CD4-positive, alpha-beta T cell treated with Interleukin-12 subunit alpha and Interleukin-12 subunit beta, for 1 hour (primary cell): ENCODE results near the gene PNPLA8.
A peak's percentile ranks its signal among the peaks of the same experiment; 100 is the strongest.
"Not testable (repeated sequence)": the region's sequence is repeated elsewhere in the genome, so short reads cannot be mapped to it uniquely, and the experiment has no call there.

Source experiments
- DNase-seq: peaks from one replicate; pipeline ENCODE4 v3.0.0-alpha.2; 2020

The PNPLA8 gene, protein sequence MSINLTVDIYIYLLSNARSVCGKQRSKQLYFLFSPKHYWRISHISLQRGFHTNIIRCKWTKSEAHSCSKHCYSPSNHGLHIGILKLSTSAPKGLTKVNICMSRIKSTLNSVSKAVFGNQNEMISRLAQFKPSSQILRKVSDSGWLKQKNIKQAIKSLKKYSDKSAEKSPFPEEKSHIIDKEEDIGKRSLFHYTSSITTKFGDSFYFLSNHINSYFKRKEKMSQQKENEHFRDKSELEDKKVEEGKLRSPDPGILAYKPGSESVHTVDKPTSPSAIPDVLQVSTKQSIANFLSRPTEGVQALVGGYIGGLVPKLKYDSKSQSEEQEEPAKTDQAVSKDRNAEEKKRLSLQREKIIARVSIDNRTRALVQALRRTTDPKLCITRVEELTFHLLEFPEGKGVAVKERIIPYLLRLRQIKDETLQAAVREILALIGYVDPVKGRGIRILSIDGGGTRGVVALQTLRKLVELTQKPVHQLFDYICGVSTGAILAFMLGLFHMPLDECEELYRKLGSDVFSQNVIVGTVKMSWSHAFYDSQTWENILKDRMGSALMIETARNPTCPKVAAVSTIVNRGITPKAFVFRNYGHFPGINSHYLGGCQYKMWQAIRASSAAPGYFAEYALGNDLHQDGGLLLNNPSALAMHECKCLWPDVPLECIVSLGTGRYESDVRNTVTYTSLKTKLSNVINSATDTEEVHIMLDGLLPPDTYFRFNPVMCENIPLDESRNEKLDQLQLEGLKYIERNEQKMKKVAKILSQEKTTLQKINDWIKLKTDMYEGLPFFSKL

DNA sequence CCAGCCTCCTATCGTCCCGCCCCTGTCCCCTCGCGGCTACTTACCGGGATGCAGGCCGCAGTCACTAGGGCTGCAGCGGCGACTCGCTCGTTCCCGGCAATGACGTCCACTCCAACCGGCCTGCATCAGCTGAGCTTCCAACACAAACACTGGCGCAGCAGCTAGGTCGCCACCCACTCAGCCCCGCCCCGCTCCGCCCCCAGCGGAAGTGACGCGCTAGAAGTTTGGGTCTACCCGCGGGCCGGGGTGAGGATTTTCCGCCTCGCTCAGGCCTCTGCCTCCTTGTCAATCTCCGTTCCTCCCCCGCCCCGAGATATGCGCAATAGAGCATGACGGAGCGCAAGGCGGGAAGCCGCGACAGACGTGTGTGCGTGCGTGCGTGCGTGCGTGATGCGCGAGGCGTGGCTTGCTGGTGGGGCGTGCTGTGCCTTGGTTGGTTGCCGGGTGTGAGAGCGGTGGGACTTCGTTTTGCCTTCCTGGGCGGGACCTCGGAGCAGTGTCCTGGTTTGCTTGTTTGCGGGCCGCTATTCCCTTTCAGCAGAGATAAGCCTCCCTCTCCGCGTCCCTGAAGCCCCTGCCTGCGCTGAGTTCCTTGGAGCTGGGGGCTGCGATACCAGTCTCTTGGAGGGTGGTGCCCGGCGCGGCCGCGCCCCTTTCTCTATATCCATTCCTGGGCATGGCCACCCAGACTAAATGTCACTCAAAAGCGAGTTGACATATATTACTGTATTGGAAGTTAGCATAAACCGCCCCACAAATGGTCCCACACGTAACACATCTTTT, at the start of gene PNPLA8:
TSS of gene PNPLA8 (minus strand) at position 151 of the 783 bp plus-strand sequence. CDS start 10,644 bp downstream, outside the sequence.
- DNase-seq = peak; percentile 100

DNA sequence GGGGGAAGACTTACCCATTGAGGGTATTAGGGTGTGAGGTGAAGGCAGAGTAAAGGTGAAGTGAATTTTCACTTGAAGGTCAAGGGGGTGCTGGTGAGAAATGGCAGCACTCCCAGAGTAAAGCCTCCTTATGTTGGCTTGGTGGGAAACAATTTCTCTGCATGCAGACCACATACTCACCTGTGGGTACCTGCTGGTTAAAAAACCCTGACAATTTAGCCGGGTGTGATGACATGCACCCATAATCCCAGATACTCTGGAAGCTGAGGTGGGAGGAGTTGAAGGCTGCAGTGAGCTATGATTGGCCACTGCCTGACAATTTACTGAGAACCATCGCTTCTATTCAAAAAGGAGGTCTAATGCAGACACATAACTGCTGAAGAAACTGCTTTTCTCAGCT, 49.2 kb upstream of the PNPLA8 start:
- DNase-seq = no peak

GRCh38 chr7:108572480-108572879, 46.5 kb upstream of the PNPLA8 start:
- no peak for DNase-seq

DNA sequence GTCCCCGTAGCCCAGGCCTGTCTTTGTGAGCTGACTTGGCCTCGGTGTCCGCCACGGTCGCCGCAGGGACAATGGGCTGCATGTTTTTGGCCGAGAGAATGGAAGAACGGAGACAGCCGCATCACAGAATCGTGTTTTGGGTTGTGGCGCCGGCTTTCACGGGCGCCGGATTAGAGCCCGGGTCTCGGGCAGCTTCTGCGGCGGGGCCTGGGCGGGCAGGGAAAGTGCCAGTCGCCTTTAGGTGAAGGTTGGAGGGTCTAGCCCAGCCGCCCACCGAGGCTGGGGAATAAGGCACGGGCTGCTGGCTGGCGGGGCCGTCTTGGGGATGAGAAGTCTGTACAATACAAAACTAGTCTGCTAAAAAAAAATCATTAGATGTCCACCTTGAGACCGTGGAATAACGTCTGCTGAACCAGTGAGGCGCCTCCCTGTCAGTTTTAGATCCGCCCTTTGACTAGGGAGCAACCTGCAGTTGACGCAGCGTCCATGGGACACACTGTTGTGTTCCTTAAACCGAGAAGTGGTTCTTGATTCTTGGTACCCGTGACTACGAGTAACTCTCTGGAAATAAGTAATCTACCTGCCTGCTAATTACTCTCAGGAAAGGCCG, 44.3 kb upstream of the PNPLA8 start:
- DNase-seq = peak; percentile 49

DNA sequence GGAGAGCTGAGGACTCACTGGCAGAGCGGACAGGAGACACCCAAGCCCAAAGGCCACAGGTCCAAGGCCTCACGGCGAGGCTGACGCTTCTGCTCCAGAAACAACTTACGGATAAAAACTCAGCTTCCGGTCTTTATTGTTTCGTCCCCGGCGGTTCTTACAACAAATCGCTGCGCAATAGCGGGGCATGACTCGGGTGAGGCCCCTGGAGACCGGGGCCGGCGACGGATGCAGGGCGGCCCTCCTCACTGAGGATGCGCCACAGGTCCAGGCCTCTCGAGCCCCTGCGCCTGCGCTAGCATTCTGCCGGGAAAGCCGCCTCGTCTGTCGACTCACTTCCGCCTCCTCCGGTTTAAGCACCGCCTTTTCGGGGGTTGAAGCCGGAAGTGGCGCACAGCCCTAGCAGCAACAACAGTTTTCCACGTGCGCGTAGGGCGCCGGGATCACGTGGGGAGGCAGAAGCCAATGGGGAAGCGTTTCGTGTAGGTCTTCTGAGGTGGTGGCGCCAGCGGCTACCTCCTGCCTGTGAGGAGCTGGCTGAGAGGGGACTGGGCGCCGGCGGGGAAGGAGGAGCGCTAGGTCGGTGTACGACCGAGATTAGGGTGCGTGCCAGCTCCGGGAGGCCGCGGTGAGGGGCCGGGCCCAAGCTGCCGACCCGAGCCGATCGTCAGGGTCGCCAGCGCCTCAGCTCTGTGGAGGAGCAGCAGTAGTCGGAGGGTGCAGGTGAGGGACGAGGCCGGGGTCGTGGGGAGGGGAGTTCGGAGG, 43.6 kb upstream of the PNPLA8 start, which contains the start of the genes DNAJB9 and THAP5:
TSS of gene DNAJB9 (plus strand) at position 494 of the 765 bp plus-strand sequence. CDS start 1,853 bp downstream, outside the sequence.
TSS of gene THAP5 (minus strand) at position 326 of the 765 bp plus-strand sequence. CDS start at position 189, 137 bp downstream.
- peak; percentile 100 for DNase-seq

DNA sequence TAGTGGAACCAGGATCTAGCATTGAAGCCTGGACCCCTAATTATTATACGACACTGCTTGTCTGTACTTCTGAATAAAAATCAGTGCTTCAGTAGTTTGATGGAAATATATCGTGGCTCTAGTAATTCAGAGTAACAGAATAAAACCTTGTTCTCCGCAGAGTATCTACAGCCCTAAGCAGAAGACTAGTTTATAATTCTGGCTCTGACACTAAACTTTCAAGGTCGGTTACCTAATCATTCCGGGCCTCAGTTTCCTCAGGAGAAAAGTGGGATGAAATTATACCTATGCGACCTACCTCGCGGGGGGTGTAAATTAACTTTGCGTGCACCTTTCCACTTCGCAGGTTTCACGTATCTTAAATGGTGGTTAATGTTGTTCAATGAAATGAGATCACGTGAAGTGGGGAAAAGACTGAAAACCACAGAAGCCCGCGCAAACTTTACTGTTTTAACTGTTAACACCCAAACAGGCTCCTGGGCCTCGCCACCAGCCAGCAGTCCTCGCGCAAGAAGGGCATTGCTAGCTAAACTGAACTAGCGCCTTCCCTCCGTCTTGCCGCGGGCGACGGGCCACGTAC, 43.0 kb upstream of the PNPLA8 start:
- no peak for DNase-seq

GRCh38 chr7:108565987-108566386, 40.1 kb upstream of the PNPLA8 start:
- no peak for DNase-seq

- no peak for DNase-seq
Measured at GRCh38 chr7:108561047-108561619, 35.2 kb upstream of the PNPLA8 start.

GRCh38 chr7:108559253-108559652, 33.3 kb upstream of the PNPLA8 start:
- no peak for DNase-seq

DNA sequence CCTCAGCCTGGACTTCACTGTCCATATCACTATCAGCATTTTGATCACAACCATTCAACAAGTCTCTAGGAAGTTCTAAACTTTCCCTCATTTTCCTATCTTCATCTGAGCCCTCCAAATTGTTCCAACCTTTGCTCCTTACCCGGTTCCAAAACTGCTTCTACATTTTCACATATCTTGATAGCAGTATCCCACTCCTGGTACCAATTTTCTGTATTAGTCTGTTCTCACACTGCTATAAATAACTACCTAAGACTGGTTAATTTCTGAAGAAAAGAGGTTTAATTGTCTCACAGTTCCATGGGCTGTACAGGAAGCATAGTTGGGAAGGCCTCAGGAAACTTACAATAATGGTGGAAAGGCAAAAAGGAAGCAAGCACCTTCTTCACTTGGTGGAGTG, 31.7 kb upstream of the PNPLA8 start:
- DNase-seq = no peak

DNA sequence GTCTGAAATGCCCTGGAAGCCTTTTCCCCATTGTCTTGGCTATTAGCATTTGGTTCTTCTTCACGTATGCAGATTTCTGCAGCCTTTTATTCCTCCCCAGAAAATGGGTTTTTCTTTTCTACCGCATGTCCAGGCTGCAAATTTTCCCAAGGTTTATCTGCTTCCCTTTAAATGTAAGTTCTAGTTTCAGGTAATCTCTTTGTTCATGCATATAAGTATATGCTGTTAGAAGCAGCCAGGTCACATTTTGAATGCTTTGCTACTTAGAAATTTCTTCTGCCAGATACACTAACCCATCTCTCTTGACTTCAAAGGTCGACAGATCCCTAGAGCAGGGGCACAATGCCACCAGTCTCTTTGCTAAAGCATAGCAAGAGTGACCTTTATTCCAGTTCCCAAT, 31.3 kb upstream of the PNPLA8 start:
- DNase-seq = no peak

DNA sequence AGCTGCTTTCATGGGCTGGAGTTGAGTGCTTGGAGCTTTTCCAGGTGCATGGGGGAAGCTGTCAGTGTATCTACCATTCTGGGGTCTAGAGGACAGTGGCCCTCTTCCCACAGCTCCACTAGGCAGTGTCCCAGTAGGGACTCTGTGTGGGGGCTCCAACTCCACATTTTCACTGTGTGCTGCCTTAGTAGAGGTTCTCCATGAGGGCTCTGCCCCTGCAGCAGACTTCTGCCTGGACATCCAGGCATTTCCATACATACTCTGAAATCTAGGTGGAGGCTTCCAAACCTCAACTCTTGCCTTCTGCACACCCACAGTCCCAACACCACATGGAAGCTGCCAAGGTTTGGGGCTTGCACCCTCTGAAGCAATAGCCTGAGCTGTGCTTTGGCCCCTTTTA, 30.7 kb upstream of the PNPLA8 start:
- not testable (repeated sequence) for DNase-seq

DNA sequence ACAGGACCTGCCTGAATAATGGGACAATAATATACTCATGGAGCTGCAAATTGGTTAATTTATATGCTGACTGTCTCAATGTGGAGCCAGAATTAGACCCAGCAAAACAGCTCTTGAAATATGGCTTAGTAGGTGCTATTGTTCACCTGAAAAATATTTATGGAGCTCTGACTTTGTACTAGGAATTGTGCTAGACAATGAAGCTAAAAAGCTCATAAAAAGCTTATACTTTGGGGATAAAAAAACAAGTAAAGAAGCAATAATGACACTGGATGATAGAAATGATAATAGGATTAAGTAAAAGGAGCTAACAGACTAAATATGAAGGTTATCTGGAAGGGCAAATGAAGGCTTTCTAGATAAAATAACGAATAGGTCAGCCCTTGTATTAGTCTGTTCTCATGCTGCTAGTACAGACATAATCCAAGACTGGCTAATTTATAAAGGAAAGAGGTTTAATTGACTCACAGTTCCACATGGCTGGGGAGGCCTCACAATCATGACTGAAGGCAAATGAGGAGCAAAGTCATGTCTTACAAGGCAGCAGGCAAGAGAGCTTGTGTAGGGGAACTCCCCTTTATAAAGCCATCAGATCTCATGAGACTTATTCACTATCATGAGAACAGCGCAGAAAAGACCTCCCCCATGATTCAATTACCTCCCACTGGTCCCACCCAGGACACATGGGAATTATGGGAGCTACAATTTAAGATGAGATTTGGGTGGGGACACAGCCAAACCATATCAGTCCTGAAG, 22.4 kb upstream of the PNPLA8 start:
- not testable (repeated sequence) for DNase-seq

DNA sequence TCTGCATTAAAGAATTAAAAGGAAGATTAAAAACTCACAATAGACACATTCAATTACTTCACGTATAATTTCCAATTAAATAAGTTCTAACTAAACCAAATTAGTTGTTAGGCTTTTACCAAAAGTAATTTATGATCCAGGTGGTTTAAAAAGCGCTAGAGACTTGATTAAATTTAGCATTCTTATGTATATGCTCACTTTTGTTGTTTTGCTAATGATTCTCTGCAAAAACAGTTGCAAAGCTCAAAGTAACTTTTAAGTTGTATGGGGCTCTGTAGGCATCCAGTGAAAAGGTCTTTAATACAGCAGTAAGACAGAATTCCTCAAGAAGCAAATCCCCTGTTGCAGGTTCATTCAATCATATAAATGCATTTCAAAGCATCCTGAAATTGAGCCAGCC, 15.5 kb upstream of the PNPLA8 start:
- DNase-seq = no peak

DNA sequence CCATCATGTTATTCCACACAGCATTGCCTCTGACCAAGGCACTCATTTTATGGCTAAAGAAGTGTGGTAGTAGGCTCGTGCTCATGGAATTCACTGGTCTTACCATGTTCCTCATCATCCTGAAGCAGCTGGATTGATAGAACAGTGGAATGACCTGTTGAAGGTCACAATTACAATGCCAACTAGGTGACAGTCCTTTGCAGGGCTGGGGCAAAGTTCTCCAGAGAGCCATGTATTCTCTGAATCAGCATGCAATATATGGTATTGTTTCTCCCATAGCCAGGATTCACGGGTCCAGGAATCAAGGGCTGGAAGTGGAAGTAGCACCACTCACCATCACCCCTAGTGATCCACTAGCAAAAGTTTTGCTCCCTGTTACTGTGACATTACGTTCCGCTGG, 12.8 kb upstream of the PNPLA8 start:
- not testable (repeated sequence) for DNase-seq

- DNase-seq = not testable (repeated sequence)
Measured at GRCh38 chr7:108538236-108538635, 12.3 kb upstream of the PNPLA8 start.

- DNase-seq = no peak
Measured at GRCh38 chr7:108537229-108537628, 11.3 kb upstream of the PNPLA8 start.

GRCh38 chr7:108535744-108536143, 9.8 kb upstream of the PNPLA8 start:
- DNase-seq = no peak

DNA sequence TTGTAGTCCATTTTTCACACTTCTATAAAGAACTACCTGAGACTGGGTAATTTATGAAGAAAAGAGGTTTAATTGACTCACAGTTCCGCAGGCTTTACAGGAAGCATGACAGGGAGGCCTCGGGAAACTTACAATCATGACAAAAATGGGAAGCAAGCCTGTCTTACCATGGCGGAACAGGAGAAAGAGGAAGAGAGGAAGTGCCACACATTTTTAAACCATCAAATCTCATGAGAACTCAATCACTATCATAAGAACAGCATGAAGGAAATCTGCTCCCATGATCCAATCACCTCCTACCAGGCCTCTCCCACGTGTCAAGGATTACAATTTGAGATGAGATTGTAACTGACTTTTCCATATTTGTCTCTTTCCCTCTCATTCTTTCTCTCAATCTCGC, 9.3 kb upstream of the PNPLA8 start:
- DNase-seq = no peak

- DNase-seq = no peak
Measured at GRCh38 chr7:108533712-108534111, 7.8 kb upstream of the PNPLA8 start.
